ENCODE results near the gene ZNF273. TPM values are rescaled to one million over a fixed set of nuclear protein-coding genes. Genes with fewer than 3 reads are reported as not detected.
"Not testable (repeated sequence)": the region's sequence is repeated elsewhere in the genome, so short reads cannot be mapped to it uniquely, and the experiment has no call there.

The ZNF273 gene
- total RNA-seq, 1 experiment from 2014 or later, result 7.6 TPM

GRCh38 chr7:64907641-64908326 is 4.7 kb downstream of the ZNF273 start:
- Histone ChIP-seq H3K9me3 (ENCODE audit: low read length) (peaks cover 12% of the 10 kb centered on the region), H3K9ac (ENCODE audit: low read length) (no peak overlapping the region), H3K4me2 (ENCODE audit: low read length) (no peak overlapping the region), H3K27me3 (ENCODE audit: low read length) (no peaks in the 10 kb centered on the region), H3K79me2 (ENCODE audit: low read length) (peaks cover 94% of the 10 kb centered on the region), H3K4me3 (ENCODE audit: low read length) (no peak overlapping the region), H3K36me3 (ENCODE audit: low read depth, low read length) (peaks cover 31% of the 10 kb centered on the region), H3K27ac (ENCODE audit: low read length) (no peak overlapping the region), H2AFZ (ENCODE audit: low read length) (no peak overlapping the region), H4K20me1 (ENCODE audit: low read length) (no peaks in the 10 kb centered on the region), H3K4me1 (ENCODE audit: insufficient read depth, low read length) (peaks cover 10% of the 10 kb centered on the region; the same call in 1 of the 2 replicates), H3F3A (ENCODE audit: low read length, unreplicated experiment) (no peaks in the 10 kb centered on the region), H3K9me2 (replicated peaks; ENCODE audit: low read length) (no peaks in the 10 kb centered on the region)
- no peak for TF ChIP-seq CTCF (conservative IDR thresholded peaks at IDR 0.05; ENCODE audit: low read depth, low read length)
- no peak for TF ChIP-seq EZH2phosphoT487 (IDR thresholded peaks at IDR 0.05; ENCODE audit: borderline replicate concordance, low read length)
- TF ChIP-seq EZH2 (IDR thresholded peaks at IDR 0.05; ENCODE audit: low read length, unreplicated experiment), result no peak
- CTCF ChIA-PET, result no interaction called here
- POLR2A ChIA-PET (ENCODE audit: unreplicated experiment), result no interaction called here
- ATAC-seq, result no peak
- BruUV-seq (replicated peaks), result no TSS peak
- no peak for DNase-seq
- intact Hi-C loops (cut with micrococcal nuclease), result no loop called here

GRCh38 chr7:64908358-64908757 is 5.3 kb downstream of the ZNF273 start:
- Histone ChIP-seq H3K4me3 (ENCODE audit: low read length) (no peak overlapping the region), H3K4me2 (ENCODE audit: low read length) (no peak overlapping the region), H3K27me3 (ENCODE audit: low read length) (no peaks in the 10 kb centered on the region), H3K79me2 (ENCODE audit: low read length) (peaks cover 96% of the 10 kb centered on the region), H3K27ac (ENCODE audit: low read length) (no peak overlapping the region), H2AFZ (ENCODE audit: low read length) (no peak overlapping the region), H3F3A (ENCODE audit: low read length, unreplicated experiment) (no peaks in the 10 kb centered on the region), H3K9ac (ENCODE audit: low read length) (no peak overlapping the region), H3K9me3 (ENCODE audit: low read length) (peaks cover 12% of the 10 kb centered on the region), H4K20me1 (ENCODE audit: low read length) (no peaks in the 10 kb centered on the region), H3K4me1 (ENCODE audit: insufficient read depth, low read length) (peaks cover 10% of the 10 kb centered on the region; the same call in 1 of the 2 replicates), H3K36me3 (ENCODE audit: low read depth, low read length) (peaks cover 35% of the 10 kb centered on the region), H3K9me2 (replicated peaks; ENCODE audit: low read length) (no peaks in the 10 kb centered on the region)
- TF ChIP-seq EZH2phosphoT487 (IDR thresholded peaks at IDR 0.05; ENCODE audit: borderline replicate concordance, low read length), result no peak
- TF ChIP-seq EZH2 (IDR thresholded peaks at IDR 0.05; ENCODE audit: low read length, unreplicated experiment), result no peak
- TF ChIP-seq CTCF (conservative IDR thresholded peaks at IDR 0.05; ENCODE audit: low read depth, low read length), result no peak
- POLR2A ChIA-PET (ENCODE audit: unreplicated experiment), result no interaction called here
- no peak for ATAC-seq
- intact Hi-C loops (cut with micrococcal nuclease), result no loop called here
- CTCF ChIA-PET, result no interaction called here
- BruUV-seq (replicated peaks), result no TSS peak
- no peak for DNase-seq

GRCh38 chr7:64914557-64914956 is 11.5 kb downstream of the ZNF273 start:
- no peak for TF ChIP-seq CTCF (conservative IDR thresholded peaks at IDR 0.05; ENCODE audit: low read depth, low read length)
- no peak for TF ChIP-seq EZH2phosphoT487 (IDR thresholded peaks at IDR 0.05; ENCODE audit: borderline replicate concordance, low read length)
- no peak for TF ChIP-seq EZH2 (IDR thresholded peaks at IDR 0.05; ENCODE audit: low read length, unreplicated experiment)
- no peaks in the 10 kb centered on the region for H3K27me3 ChIP-seq (ENCODE audit: low read length)
- H3K79me2 ChIP-seq (ENCODE audit: low read length), result peaks cover 49% of the 10 kb centered on the region
- H3K27ac ChIP-seq (ENCODE audit: low read length), result no peak overlapping the region
- no peak overlapping the region for H3K4me3 ChIP-seq (ENCODE audit: low read length)
- DNase-seq, result no peak
- H3K36me3 ChIP-seq (ENCODE audit: low read depth, low read length), result peaks cover 71% of the 10 kb centered on the region
- no peaks in the 10 kb centered on the region for H4K20me1 ChIP-seq (ENCODE audit: low read length)
- no TSS peak for BruUV-seq (replicated peaks)
- ChIA-PET POLR2A (ENCODE audit: unreplicated experiment) (no interaction called here), CTCF (no interaction called here)
- no peak overlapping the region for H2AFZ ChIP-seq (ENCODE audit: low read length)
- intact Hi-C loops (cut with micrococcal nuclease), result no loop called here
- H3K9ac ChIP-seq (ENCODE audit: low read length), result no peak overlapping the region
- no peaks in the 10 kb centered on the region for H3F3A ChIP-seq (ENCODE audit: low read length, unreplicated experiment)
- H3K9me2 ChIP-seq (replicated peaks; ENCODE audit: low read length), result no peaks in the 10 kb centered on the region
- ATAC-seq, result no peak
- no peaks in the 10 kb centered on the region for H3K4me1 ChIP-seq (ENCODE audit: insufficient read depth, low read length)
- no peak overlapping the region for H3K4me2 ChIP-seq (ENCODE audit: low read length)
- H3K9me3 ChIP-seq (ENCODE audit: low read length), result peaks cover 15% of the 10 kb centered on the region

- H3K9me3 ChIP-seq (ENCODE audit: low read length), result peaks cover 13% of the 10 kb centered on the region
- POLR2A ChIA-PET (ENCODE audit: unreplicated experiment), result not testable (repeated sequence)
Measured at GRCh38 chr7:64915301-64915700, 12.2 kb downstream of the ZNF273 start.

More at GRCh38 chr7:64915301-64915700, 12.2 kb downstream of the ZNF273 start:
- intact Hi-C loops (cut with micrococcal nuclease); H2AFZ ChIP-seq (ENCODE audit: low read length); ATAC-seq; DNase-seq; H3K27me3 ChIP-seq (ENCODE audit: low read length); H3K9me2 ChIP-seq (replicated peaks; ENCODE audit: low read length); H3K4me3 ChIP-seq (ENCODE audit: low read length); H3K9ac ChIP-seq (ENCODE audit: low read length); H3K27ac ChIP-seq (ENCODE audit: low read length); H3K4me1 ChIP-seq (ENCODE audit: insufficient read depth, low read length); CTCF ChIA-PET; BruUV-seq (replicated peaks); H3K4me2 ChIP-seq (ENCODE audit: low read length); H3F3A ChIP-seq (ENCODE audit: low read length, unreplicated experiment); H4K20me1 ChIP-seq (ENCODE audit: low read length): not testable (repeated sequence)
- peaks cover 42% of the 10 kb centered on the region for H3K79me2 ChIP-seq (ENCODE audit: low read length)
- H3K36me3 ChIP-seq (ENCODE audit: low read depth, low read length), result peaks cover 72% of the 10 kb centered on the region

Data from PC-3 (cell line).